Panc1 (cell line): Measurements from ENCODE around the gene WHRN. TPM values are rescaled to one million over a fixed set of nuclear protein-coding genes. Genes with fewer than 3 reads are reported as not detected.

Experiments
- ATAC-seq: fragments of 200-7000 bp; cut with Tn5 transposase; 2 replicates; pipeline ENCODE4 v1.9.1; 2020; ENCODE audit warnings: mild to moderate bottlenecking, moderate library complexity
- BruUV-seq: library from RNA; stranded (reverse); fragments of 400-500 nt; replicated peaks from 2 replicates; lab custom pipeline; 2021; lab: Mats Ljungman, UMichigan
- CTCF ChIA-PET: fragments of 300-600 bp; sonication (Branson Sonifier 250); formaldehyde crosslinking; loops from one replicate; lab custom pipeline; 2022; ENCODE audit warnings: antibody characterized with exemption; lab: Charles Lee
- POLR2A ChIA-PET: fragments of 300-600 bp; sonication (Branson Sonifier 250); formaldehyde crosslinking; loops from one replicate; lab custom pipeline; 2022; ENCODE audit warnings: antibody characterized with exemption; lab: Charles Lee
- DNase-seq: peaks from one replicate; pipeline ENCODE4 v3.0.0-alpha.2; 2010; ENCODE audit warnings: low read depth, low spot score
- H3K27ac ChIP-seq: 2 replicates; pipeline ENCODE4 v1.5.1; 2011; ENCODE audit warnings: mild to moderate bottlenecking, low read length, inconsistent platforms
- H3K27me3 ChIP-seq: fragments of 200-500 bp; sonication (Bioruptor generic); 2 replicates; pipeline ENCODE4 v1.6.0; 2014; ENCODE audit warnings: low read length, inconsistent platforms; ENCODE audit not compliant: control insufficient read depth, insufficient read depth
- H3K36me3 ChIP-seq: fragments of 200-500 bp; sonication (Bioruptor generic); 2 replicates; pipeline ENCODE4 v1.5.1; 2014; ENCODE audit warnings: inconsistent platforms, mild to moderate bottlenecking, low read length, moderate library complexity; ENCODE audit not compliant: control insufficient read depth, insufficient read depth
- H3K4me1 ChIP-seq: 2 replicates; pipeline ENCODE4 v1.5.1; 2011; ENCODE audit warnings: inconsistent platforms, mild to moderate bottlenecking, low read length, moderate library complexity; ENCODE audit not compliant: control insufficient read depth, insufficient read depth
- H3K4me3 ChIP-seq, 2 experiments: 2 replicates each; pipeline ENCODE4 v1.5.1; 2011 to 2012; ENCODE audit warnings: low read depth in 2 of 2, low read length in 2 of 2, mild to moderate bottlenecking in 2 of 2, inconsistent platforms in 1 of 2, moderate library complexity in 1 of 2
- H3K9me3 ChIP-seq: fragments of 200-500 bp; sonication (Bioruptor generic); 2 replicates; pipeline ENCODE4 v1.5.1; 2014; ENCODE audit warnings: low read depth, mild to moderate bottlenecking, inconsistent platforms, low read length, moderate library complexity; ENCODE audit not compliant: control insufficient read depth, insufficient read depth
- POLR2AphosphoS5 ChIP-seq: IDR thresholded peaks from 2 replicates; pipeline ENCODE4 v1.6.1; 2012; ENCODE audit warnings: mild to moderate bottlenecking, low read depth, low read length, moderate library complexity
- SIN3A ChIP-seq: IDR thresholded peaks from 2 replicates; pipeline ENCODE4 v1.6.1; 2012; ENCODE audit warnings: low read depth, mild to moderate bottlenecking, low read length, moderate library complexity, borderline replicate concordance; ENCODE audit not compliant: insufficient read depth
- TCF7L2 ChIP-seq: IDR thresholded peaks from 2 replicates; pipeline ENCODE4 v1.6.1; 2011; ENCODE audit warnings: mild to moderate bottlenecking, low read depth, low read length, inconsistent platforms
- in situ Hi-C: cut with HindIII; loops from 2 replicates; pipeline ENCODE4 v1.10.0; 2016; ENCODE audit warnings: low sequenced_read_pairs, low pct_unique_long_range_greater_than_20kb
- intact Hi-C: fragments of 100-400 bp; cut with micrococcal nuclease; formaldehyde crosslinking; loops from one replicate; pipeline ENCODE4 v1.10.0; 2022; ENCODE audit not compliant: unreplicated experiment
- total RNA-seq: library from RNA; stranded (reverse); gene quantifications from one replicate; pipeline ENCODE4 v1.2.1, GENCODE V29; 2021; ENCODE audit not compliant: unreplicated experiment
- TF ChIP-seq, protein P1 (sequence below), 2 experiments: IDR thresholded peaks; 2 replicates each; pipeline ENCODE4 v1.6.1; 2011 to 2012; ENCODE audit warnings: low read depth in 2 of 2, control low read depth in 1 of 2, low read length in 1 of 2, mild to moderate bottlenecking in 1 of 2, moderate library complexity in 1 of 2; ENCODE audit not compliant: insufficient read depth in 1 of 2
- TF ChIP-seq, protein P2 (sequence below): fragments of 450-650 bp; IDR thresholded peaks from 2 replicates; pipeline ENCODE4 v1.5.1; 2017; ENCODE audit warnings: mild to moderate bottlenecking

WHRN gene
- total RNA-seq, 1 experiment from 2014 or later: 18.0 TPM

DNA sequence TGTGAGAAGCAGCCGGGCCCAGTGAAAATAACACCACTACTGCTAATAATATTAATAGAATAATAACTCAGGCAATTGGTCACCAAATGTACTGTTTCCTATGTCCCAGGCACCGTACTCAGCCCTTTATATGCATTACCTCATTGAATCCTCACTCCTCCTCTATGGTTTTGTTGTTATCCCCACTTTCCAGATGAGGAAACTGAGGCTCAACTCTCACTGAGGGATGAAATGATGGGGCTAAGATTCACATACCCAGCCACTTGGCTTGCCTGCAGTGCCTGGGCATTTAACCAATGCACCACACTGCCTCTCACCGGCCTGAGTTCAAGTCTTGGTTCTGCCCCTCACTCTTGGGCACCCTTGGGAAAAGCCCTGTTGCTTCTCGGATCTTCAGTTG, 34.1 kb downstream of the WHRN start:
- TF ChIP-seq POLR2AphosphoS5: no peak
- TF ChIP-seq SIN3A: no peak
- TF ChIP-seq TCF7L2: no peak
- TF ChIP-seq, protein P1, sequence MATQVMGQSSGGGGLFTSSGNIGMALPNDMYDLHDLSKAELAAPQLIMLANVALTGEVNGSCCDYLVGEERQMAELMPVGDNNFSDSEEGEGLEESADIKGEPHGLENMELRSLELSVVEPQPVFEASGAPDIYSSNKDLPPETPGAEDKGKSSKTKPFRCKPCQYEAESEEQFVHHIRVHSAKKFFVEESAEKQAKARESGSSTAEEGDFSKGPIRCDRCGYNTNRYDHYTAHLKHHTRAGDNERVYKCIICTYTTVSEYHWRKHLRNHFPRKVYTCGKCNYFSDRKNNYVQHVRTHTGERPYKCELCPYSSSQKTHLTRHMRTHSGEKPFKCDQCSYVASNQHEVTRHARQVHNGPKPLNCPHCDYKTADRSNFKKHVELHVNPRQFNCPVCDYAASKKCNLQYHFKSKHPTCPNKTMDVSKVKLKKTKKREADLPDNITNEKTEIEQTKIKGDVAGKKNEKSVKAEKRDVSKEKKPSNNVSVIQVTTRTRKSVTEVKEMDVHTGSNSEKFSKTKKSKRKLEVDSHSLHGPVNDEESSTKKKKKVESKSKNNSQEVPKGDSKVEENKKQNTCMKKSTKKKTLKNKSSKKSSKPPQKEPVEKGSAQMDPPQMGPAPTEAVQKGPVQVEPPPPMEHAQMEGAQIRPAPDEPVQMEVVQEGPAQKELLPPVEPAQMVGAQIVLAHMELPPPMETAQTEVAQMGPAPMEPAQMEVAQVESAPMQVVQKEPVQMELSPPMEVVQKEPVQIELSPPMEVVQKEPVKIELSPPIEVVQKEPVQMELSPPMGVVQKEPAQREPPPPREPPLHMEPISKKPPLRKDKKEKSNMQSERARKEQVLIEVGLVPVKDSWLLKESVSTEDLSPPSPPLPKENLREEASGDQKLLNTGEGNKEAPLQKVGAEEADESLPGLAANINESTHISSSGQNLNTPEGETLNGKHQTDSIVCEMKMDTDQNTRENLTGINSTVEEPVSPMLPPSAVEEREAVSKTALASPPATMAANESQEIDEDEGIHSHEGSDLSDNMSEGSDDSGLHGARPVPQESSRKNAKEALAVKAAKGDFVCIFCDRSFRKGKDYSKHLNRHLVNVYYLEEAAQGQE (IDR thresholded peaks at IDR 0.05; ENCODE audit: insufficient read depth in 1 of 2, low read depth in 2 of 2, low read length in 1 of 2): no peak
- TF ChIP-seq, protein P2, sequence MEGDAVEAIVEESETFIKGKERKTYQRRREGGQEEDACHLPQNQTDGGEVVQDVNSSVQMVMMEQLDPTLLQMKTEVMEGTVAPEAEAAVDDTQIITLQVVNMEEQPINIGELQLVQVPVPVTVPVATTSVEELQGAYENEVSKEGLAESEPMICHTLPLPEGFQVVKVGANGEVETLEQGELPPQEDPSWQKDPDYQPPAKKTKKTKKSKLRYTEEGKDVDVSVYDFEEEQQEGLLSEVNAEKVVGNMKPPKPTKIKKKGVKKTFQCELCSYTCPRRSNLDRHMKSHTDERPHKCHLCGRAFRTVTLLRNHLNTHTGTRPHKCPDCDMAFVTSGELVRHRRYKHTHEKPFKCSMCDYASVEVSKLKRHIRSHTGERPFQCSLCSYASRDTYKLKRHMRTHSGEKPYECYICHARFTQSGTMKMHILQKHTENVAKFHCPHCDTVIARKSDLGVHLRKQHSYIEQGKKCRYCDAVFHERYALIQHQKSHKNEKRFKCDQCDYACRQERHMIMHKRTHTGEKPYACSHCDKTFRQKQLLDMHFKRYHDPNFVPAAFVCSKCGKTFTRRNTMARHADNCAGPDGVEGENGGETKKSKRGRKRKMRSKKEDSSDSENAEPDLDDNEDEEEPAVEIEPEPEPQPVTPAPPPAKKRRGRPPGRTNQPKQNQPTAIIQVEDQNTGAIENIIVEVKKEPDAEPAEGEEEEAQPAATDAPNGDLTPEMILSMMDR: no peak
- no peak for DNase-seq
- no peak overlapping the region for H3K27ac ChIP-seq
- no peak overlapping the region for H3K4me3 ChIP-seq
- no peak for ATAC-seq
- no TSS peak for BruUV-seq
- in situ Hi-C loops: no loop called here
- intact Hi-C loops: no loop called here
- ChIA-PET POLR2A (no interaction called here), CTCF (no interaction called here)
- no peaks in the 10 kb centered on the region for H3K4me1 ChIP-seq
- H3K9me3 ChIP-seq: no peaks in the 10 kb centered on the region
- H3K36me3 ChIP-seq: no peaks in the 10 kb centered on the region
- H3K27me3 ChIP-seq: no peaks in the 10 kb centered on the region

DNA sequence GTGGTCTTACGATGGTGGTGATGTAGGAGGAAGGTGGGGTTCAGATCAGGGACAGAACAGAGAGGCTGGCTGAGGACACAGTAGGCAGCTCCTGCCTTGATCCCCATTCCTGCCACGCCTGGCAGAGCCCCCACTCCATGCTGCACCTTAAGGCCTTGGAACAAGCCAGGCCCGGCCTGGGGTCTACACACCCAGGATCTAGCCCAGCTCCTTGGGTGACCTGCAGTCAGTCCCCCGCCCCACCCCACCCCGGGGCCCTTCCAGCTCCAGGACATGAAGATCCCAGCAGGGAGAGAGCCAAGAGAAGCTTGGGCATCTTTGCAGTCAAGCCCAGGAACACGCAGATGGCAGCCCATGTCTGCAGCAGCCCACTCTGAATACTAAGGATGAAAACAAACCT, 34.7 kb downstream of the WHRN start:
- Histone ChIP-seq H3K9me3 (no peaks in the 10 kb centered on the region), H3K27ac (no peak overlapping the region), H3K36me3 (no peaks in the 10 kb centered on the region), H3K27me3 (no peaks in the 10 kb centered on the region), H3K4me3 (no peak overlapping the region), H3K4me1 (no peaks in the 10 kb centered on the region)
- in situ Hi-C loops: no loop called here
- ATAC-seq: no peak
- intact Hi-C loops: no loop called here
- ChIA-PET CTCF (no interaction called here), POLR2A (no interaction called here)
- DNase-seq: no peak
- BruUV-seq: no TSS peak
- TF ChIP-seq SIN3A (no peak), TCF7L2 (no peak)

DNA sequence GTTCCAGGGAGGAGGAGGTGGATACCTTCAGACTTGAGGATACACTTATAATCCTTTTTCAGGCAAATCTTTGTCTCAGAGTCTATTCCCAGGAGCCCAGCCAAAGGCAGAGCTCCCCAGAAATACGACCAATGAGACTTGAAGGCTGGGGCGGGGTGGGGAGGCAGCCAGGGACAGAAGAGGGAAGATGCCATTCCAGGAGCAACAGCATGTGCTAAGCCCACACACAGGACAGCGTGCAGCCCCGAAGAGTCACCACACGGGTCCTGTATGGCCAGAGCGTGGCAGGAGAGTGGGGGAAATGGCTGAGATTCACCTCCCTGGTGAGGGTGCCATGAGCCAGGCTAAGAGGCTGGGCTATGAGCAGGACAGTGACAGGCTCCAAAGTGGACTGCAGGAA, 35.2 kb downstream of the WHRN start:
- no peak overlapping the region for H3K27ac ChIP-seq
- no peaks in the 10 kb centered on the region for H3K9me3 ChIP-seq
- no peaks in the 10 kb centered on the region for H3K27me3 ChIP-seq
- ChIA-PET POLR2A (no interaction called here), CTCF (no interaction called here)
- intact Hi-C loops: no loop called here
- H3K36me3 ChIP-seq: no peaks in the 10 kb centered on the region
- no TSS peak for BruUV-seq
- in situ Hi-C loops: no loop called here
- DNase-seq (no peak), ATAC-seq (no peak)
- no peak for TF ChIP-seq POLR2AphosphoS5
- TF ChIP-seq TCF7L2: no peak
- TF ChIP-seq, protein P2: no peak
- TF ChIP-seq SIN3A: no peak
- TF ChIP-seq, protein P1 (IDR thresholded peaks at IDR 0.05; ENCODE audit: insufficient read depth in 1 of 2, low read depth in 2 of 2, low read length in 1 of 2): no peak
- no peaks in the 10 kb centered on the region for H3K4me1 ChIP-seq
- no peak overlapping the region for H3K4me3 ChIP-seq
